SK-N-SH treated with all-trans-retinoic acid at 6 μM for 48 hours (cell line): ENCODE data around the gene SNTA1.

Source experiments
- ARNTL ChIP-seq: fragments of 450-650 bp; formaldehyde crosslinking; IDR thresholded peaks from 2 replicates; pipeline ENCODE4 v1.5.0; 2020; ENCODE audit warnings: low read depth, mild to moderate bottlenecking, moderate library complexity, borderline replicate concordance
- BACH2 ChIP-seq: fragments of 250-450 bp; sonication (Bioruptor Pico); IDR thresholded peaks from 2 replicates; pipeline ENCODE4 v1.9.0; 2021; ENCODE audit warnings: mild to moderate bottlenecking, borderline replicate concordance
- CSDC2 ChIP-seq: fragments of 250-450 bp; sonication (Bioruptor Pico); IDR thresholded peaks from 2 replicates; pipeline ENCODE4 v1.5.0; 2020; ENCODE audit warnings: mild to moderate bottlenecking, moderate library complexity
- ESRRG ChIP-seq: fragments of 250-450 bp; sonication (Bioruptor Pico); IDR thresholded peaks from 2 replicates; pipeline ENCODE4 v1.6.1; 2021; ENCODE audit warnings: mild to moderate bottlenecking
- OSR1 ChIP-seq: fragments of 250-450 bp; sonication (Bioruptor Pico); IDR thresholded peaks from 2 replicates; pipeline ENCODE4 v1.8.0; 2022; ENCODE audit warnings: moderate library complexity, mild to moderate bottlenecking, inconsistent platforms
- PPARA ChIP-seq: fragments of 250-450 bp; sonication (Bioruptor Pico); IDR thresholded peaks from 2 replicates; pipeline ENCODE4 v1.5.0; 2020; ENCODE audit warnings: mild to moderate bottlenecking, borderline replicate concordance
- TCF4 ChIP-seq: fragments of 250-450 bp; sonication (Bioruptor Pico); IDR thresholded peaks from 2 replicates; pipeline ENCODE4 v1.8.0; 2021; ENCODE audit warnings: mild to moderate bottlenecking, moderate library complexity, borderline replicate concordance
- TOX ChIP-seq: fragments of 250-450 bp; sonication (Bioruptor Pico); IDR thresholded peaks from 2 replicates; pipeline ENCODE4 v1.8.0; 2021; ENCODE audit warnings: mild to moderate bottlenecking, moderate library complexity, borderline replicate concordance
- ZC3H10 ChIP-seq: fragments of 250-450 bp; sonication (Bioruptor Pico); IDR thresholded peaks from 2 replicates; pipeline ENCODE4 v1.5.1; 2021; ENCODE audit warnings: mild to moderate bottlenecking, moderate library complexity
- ZNF565 ChIP-seq: fragments of 450-650 bp; formaldehyde crosslinking; conservative IDR thresholded peaks from 2 replicates; pipeline ENCODE4 v1.5.0; 2020; ENCODE audit warnings: low read depth, mild to moderate bottlenecking, moderate library complexity
- ZNF8 ChIP-seq: fragments of 450-650 bp; formaldehyde crosslinking; IDR thresholded peaks from 2 replicates; pipeline ENCODE4 v1.5.0; 2020; ENCODE audit warnings: mild to moderate bottlenecking, moderate library complexity
- TF ChIP-seq, protein P1 (sequence below): fragments of 250-450 bp; sonication (Bioruptor Pico); IDR thresholded peaks from 2 replicates; pipeline ENCODE4 v1.5.1; 2020; ENCODE audit warnings: low read depth, mild to moderate bottlenecking, moderate library complexity
- TF ChIP-seq, protein P2 (sequence below): fragments of 250-450 bp; sonication (Bioruptor Pico); IDR thresholded peaks from 2 replicates; pipeline ENCODE4 v1.5.0; 2020; ENCODE audit warnings: mild to moderate bottlenecking, moderate library complexity
- TF ChIP-seq, protein P3 (sequence below): fragments of 250-450 bp; sonication (Bioruptor Pico); IDR thresholded peaks from 2 replicates; pipeline ENCODE4 v1.8.0; 2020; ENCODE audit warnings: mild to moderate bottlenecking, moderate library complexity, borderline replicate concordance

GRCh38 chr20:33472868-33473435 lies 29.4 kb upstream of the SNTA1 start:
- no peak for TF ChIP-seq ARNTL (CRISPR knock-in tag)
- TF ChIP-seq TCF4 (CRISPR knock-in tag): no peak
- TF ChIP-seq, protein P1, sequence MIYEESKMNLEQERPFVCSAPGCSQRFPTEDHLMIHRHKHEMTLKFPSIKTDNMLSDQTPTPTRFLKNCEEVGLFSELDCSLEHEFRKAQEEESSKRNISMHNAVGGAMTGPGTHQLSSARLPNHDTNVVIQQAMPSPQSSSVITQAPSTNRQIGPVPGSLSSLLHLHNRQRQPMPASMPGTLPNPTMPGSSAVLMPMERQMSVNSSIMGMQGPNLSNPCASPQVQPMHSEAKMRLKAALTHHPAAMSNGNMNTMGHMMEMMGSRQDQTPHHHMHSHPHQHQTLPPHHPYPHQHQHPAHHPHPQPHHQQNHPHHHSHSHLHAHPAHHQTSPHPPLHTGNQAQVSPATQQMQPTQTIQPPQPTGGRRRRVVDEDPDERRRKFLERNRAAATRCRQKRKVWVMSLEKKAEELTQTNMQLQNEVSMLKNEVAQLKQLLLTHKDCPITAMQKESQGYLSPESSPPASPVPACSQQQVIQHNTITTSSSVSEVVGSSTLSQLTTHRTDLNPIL (CRISPR knock-in tag): no peak
- TF ChIP-seq OSR1 (CRISPR knock-in tag): no peak
- no peak for TF ChIP-seq ZNF565
- no peak for TF ChIP-seq TOX (CRISPR knock-in tag)
- no peak for TF ChIP-seq ZNF8 (CRISPR knock-in tag)
- TF ChIP-seq, protein P2, sequence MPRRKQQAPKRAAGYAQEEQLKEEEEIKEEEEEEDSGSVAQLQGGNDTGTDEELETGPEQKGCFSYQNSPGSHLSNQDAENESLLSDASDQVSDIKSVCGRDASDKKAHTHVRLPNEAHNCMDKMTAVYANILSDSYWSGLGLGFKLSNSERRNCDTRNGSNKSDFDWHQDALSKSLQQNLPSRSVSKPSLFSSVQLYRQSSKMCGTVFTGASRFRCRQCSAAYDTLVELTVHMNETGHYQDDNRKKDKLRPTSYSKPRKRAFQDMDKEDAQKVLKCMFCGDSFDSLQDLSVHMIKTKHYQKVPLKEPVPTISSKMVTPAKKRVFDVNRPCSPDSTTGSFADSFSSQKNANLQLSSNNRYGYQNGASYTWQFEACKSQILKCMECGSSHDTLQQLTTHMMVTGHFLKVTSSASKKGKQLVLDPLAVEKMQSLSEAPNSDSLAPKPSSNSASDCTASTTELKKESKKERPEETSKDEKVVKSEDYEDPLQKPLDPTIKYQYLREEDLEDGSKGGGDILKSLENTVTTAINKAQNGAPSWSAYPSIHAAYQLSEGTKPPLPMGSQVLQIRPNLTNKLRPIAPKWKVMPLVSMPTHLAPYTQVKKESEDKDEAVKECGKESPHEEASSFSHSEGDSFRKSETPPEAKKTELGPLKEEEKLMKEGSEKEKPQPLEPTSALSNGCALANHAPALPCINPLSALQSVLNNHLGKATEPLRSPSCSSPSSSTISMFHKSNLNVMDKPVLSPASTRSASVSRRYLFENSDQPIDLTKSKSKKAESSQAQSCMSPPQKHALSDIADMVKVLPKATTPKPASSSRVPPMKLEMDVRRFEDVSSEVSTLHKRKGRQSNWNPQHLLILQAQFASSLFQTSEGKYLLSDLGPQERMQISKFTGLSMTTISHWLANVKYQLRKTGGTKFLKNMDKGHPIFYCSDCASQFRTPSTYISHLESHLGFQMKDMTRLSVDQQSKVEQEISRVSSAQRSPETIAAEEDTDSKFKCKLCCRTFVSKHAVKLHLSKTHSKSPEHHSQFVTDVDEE (CRISPR knock-in tag): no peak
- TF ChIP-seq PPARA (CRISPR knock-in tag): no peak
- TF ChIP-seq, protein P3, sequence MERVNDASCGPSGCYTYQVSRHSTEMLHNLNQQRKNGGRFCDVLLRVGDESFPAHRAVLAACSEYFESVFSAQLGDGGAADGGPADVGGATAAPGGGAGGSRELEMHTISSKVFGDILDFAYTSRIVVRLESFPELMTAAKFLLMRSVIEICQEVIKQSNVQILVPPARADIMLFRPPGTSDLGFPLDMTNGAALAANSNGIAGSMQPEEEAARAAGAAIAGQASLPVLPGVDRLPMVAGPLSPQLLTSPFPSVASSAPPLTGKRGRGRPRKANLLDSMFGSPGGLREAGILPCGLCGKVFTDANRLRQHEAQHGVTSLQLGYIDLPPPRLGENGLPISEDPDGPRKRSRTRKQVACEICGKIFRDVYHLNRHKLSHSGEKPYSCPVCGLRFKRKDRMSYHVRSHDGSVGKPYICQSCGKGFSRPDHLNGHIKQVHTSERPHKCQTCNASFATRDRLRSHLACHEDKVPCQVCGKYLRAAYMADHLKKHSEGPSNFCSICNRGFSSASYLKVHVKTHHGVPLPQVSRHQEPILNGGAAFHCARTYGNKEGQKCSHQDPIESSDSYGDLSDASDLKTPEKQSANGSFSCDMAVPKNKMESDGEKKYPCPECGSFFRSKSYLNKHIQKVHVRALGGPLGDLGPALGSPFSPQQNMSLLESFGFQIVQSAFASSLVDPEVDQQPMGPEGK: no peak
- no peak for TF ChIP-seq ESRRG (CRISPR knock-in tag)
- no peak for TF ChIP-seq BACH2 (CRISPR knock-in tag)
- no peak for TF ChIP-seq ZC3H10 (CRISPR knock-in tag)
- TF ChIP-seq CSDC2: no peak
